GM15510 (cell line): ENCODE measurements around the gene CCDC80.

ENCODE experiments used
- POLR2A ChIP-seq: IDR thresholded peaks from 3 replicates; pipeline ENCODE4 v1.6.1; 2011; ENCODE audit warnings: borderline replicate concordance; ENCODE audit not compliant: insufficient read length; ENCODE audit errors: extremely low read depth

CCDC80 gene

DNA sequence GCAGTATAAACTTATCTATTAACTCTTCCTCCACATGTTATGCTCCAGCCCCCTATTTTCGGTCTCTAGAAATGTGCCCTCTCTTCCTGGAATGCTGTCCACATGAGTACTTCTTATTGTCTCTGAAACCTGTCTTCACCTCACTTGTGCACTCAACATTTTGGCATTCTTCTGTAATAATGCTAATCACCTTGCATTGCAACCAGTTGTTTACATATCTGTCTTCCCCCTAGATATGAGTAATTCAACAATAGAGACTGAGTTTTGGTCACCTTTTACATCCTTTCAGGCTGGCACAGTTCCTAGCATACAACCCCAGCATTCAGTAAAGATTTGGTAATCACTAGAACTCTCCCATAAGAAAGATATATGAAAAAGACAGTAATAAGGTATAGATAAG lies 17.2 kb downstream of the CCDC80 start:
- no peak for TF ChIP-seq POLR2A

DNA sequence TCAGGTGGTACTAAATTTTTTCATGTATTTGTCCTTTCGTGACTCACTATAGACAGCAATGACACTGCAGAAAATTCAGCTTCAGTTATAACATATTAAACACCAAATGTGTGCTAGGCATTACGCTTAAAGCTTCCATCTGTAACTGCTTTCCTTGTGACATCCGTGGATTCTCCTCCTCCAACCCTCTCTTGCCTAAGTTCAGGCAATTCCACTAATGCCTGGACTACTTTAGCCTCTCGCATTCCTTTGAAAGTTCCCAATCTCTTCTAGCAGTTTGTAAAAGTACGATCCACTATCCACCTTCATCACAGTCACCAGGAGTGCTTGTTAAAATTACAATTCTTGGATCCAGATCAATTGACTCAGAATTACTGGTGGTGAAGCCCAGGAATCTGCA lies 17.7 kb downstream of the CCDC80 start:
- TF ChIP-seq POLR2A: no peak

DNA sequence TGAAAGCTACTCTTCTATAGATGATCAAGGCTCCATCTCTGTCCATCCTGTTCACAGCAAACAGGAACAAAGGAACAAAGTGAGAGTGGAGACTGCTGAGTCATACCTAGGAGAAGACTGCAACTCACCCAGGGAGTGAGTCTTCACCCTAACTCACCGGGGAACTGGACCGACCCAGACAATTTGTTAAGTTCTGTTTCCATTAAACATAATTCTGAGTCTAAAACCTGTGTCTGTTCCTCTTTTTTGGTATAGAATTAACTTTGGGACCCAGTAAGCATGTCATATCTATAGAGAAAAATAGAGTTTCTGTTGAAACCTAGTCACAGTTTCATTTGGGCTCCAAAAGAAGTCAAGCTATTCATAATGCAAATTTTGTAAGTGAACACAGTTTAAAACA lies 21.6 kb downstream of the CCDC80 start:
- TF ChIP-seq POLR2A: no peak

DNA sequence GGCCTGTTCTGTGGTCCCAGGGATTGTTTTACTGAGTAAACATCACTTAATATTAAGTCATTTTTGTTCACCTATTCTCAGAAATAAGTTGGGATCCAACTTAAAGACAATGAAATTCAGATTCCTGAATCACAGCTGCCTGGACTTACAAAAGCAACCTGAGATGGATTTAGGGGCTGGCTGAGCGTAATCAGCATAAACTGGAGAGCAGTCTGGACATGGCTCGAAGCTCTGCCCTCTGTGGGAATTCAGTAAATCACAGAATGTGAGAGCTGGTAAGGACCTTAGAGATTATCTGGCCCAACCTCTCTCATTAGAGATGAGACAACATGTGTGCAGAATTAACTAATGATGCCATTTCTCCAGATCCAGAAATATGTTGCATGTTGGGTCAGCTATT lies 23.7 kb downstream of the CCDC80 start:
- TF ChIP-seq POLR2A: no peak

DNA sequence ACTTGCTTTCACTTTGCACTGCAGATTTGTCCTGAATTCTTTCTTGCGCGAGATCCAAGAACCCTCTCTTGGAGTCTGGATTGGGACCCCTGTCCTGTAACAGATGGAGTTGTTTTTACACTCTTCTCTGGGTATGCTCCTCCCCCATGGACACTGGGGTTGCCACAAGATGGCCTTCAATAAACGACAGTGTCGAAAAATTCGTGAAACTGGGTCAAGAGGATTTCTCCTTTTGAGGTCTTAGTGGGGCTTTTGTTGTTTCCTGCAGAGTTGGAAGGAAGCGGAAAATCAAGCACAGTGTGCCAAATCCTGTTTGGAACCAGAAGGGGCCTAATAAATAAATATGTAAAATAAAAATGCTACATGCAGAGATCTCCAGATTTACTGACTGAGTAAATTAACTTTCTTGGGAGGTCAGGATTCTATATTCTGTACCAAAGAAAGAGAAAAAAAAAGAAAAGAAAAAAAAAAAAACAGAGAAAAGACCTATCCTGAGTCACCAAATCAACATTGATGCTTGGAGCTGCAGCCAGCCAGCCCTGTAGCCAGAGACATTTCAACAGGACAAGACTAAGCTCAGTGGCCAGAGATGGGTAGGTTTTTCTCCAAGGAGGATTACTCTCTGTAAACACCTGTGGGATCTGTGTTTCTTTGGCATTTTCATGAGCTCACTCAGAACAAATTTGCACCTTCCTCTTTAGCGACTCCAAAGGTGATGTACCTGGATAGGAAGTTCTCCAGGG lies 24.8 kb downstream of the CCDC80 start:
- TF ChIP-seq POLR2A: no peak

DNA sequence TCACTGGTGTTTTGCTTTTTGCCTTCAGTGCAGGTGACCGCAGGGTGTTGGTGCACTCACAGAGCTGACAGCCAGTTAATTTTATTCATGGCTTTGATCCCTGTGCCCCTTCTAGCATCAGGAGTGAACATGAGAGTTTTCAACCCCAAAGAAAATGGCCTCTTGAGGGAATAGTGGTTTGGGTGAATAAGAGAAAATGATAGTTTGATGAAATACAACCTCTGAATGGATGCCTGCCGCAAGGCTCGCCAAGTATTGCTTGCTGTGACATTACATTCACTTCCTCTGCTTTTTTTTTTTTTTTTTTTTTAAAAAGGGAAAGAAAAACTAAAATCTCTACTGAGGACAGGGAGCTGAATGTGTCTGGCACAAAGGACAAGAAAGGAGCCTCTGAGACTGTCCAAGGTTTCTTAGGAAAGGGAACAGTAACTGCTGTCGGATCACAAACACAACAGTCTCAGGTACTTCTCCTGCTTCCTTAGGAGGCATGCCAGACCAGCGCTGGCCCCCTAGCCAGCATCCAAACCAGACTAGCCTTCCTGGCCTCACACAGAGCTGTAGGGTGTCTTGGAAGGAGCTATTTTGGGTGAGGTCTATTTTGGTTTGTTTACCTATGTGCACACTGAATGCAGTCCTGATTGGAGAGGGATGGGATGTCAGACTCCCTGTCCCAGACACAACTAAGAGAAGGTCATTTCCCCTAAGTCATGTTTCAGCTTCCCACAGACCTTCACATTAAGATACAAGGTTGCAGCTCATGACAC lies 29.0 kb downstream of the CCDC80 start:
- TF ChIP-seq POLR2A: no peak

DNA sequence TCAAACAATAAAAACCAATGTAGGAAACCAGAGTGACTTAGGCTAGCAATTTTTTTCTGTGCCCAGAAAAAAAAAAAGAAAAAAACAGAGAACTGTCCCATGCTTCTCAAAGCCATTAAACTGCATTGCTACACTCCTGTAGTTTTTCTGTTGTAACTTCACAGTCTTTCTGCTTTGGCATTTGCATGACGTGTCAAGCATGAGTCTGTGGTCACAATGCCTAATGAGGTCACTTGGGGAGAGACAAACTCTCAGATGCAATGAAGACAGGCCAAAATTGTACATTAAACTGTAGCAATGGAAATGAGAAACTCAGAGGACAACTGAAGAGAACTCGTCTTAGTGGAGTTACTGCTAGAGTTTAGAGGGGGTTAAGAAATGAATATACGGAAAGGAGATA lies 30.8 kb downstream of the CCDC80 start:
- no peak for TF ChIP-seq POLR2A

DNA sequence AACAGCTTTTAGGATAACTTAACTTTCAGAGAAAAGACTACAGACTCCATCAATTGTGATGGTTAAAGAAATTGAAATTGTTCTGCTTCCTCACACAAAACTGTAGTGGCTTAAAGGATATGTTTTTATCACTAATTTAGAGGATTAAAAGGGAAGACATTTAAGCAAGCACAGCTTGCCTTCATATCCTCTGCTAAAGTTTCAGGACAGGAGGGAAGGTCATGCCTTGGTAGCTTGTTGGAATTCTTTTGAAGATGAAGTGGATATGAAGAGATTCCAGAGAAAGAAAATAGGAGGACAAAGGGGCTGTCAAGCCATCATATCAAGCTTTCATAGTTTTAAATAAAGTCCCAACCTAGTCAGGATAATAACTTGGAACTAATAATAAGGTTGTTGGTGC lies 33.1 kb downstream of the CCDC80 start:
- no peak for TF ChIP-seq POLR2A

DNA sequence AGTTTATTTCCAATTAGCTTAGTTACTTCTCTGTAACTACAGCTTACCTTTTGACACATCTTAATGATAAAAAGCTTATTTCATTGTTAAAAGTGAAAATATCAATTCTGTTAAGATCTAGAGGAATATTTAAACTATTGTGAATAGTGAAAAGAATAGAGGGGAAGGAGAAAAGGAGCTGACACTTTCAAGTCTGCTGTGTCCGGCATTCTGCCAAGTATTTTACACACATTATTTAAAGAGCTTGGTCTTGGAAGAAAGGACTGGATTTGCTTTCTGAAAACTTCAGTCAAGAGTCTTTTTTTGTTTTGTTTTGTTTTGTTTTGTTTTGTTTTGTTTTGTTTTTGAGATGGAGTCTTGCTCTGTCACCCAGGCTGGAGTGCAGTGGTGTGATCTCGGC lies 34.8 kb downstream of the CCDC80 start:
- TF ChIP-seq POLR2A: no peak

DNA sequence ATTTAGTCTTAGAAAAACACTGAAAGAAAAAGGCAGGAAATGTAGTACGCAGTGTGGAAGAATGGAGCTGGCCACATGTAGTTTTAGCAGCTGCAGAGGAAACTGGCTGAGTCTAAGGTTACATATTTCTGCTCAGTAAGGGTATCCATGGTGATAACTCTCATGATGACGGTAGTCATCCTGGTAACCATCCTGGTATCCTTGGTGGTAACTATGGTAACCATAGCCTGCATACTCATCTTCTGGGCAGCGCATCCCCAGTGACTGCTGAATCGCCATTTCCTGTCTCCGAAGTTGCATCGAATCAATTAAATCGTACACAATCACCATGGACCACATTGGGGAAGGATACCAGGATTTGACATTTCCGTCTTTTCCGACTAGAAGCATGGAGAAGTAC lies 35.7 kb downstream of the CCDC80 start:
- no peak for TF ChIP-seq POLR2A

DNA sequence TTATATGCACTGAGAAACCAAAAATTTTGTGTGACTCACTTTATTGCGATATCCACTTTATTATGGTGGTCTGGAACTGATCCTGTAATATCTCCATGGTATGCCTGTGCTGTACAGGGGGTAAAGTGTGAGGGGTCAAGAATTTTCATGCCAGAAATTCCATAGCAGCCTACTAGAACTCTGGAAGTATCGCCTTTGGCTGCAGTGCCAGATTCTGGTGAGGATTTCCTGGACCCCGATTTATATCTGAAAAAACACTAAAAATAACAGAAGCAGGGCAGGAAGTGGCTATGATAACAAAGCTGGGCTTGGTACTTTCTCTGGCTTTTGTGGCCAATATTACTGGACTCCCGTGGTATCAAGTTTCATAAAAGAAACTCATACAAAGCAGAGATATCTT lies 36.4 kb downstream of the CCDC80 start:
- TF ChIP-seq POLR2A: no peak

DNA sequence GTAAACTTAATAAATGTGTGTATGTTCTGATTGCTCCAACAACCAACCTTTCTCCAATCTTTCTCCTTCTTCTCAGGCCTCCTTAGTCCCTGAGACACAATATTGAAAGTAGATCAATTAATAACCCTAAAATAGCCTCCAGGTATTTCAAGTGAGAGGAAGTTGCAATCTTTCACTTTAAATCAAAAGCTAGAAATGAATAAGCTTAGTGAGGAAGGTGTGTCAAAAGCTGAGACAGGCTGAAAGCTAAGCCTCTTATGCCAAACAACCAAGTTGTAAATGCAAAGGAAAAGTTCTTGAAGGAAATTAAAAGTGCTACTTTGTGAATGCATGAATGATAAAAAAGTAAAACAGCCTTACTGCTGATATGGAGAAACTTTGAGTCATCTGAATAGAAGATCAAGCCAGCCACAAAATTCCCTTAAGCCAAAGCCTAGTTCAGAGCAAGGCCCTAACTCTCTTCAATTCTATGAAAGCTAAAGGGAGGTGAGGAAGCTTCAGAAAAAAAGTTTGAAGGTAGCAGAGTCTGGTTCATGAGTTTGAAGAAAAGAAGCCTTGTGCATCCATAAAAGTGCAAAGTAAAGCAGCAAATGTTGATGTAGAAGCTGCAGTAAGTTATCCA lies 38.6 kb downstream of the CCDC80 start:
- no peak for TF ChIP-seq POLR2A

DNA sequence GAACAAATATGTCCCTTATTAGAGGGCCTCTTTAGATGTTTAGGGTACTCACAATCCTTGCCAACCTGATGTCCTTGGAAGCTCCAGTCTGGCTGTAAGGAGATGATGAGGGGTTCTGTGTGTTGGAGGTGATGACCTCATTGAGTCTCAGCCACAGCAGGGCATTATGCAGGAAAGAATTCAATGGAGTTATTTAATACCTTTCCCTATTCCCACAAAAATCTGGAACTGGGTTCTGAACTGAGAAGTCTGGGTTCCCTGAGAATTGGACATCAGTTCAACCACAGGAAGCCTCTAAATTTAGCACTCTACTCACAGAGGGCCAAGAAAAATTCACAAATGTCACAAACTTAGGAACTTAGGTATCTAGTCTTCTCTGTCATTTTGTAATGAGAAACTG lies 42.2 kb downstream of the CCDC80 start:
- TF ChIP-seq POLR2A: no peak

DNA sequence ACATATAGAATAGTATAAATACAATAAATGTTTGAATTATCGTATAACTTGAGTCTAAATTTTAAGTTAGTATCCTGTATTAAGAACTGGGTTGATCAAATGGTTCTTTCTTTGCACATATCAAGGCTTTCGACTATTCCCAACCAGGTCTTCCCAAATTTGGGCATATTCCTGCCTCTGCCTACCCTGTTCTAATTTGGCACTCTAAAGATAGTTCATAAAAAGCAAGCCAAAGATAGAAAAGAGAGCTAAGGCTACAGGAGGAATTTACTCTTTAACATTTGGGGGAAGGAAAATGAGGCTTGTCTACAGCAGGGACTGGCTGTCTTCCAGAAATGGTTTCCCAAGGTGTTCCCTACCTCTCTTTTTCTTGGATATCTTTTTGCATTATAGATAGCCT lies 43.0 kb downstream of the CCDC80 start:
- TF ChIP-seq POLR2A: no peak

DNA sequence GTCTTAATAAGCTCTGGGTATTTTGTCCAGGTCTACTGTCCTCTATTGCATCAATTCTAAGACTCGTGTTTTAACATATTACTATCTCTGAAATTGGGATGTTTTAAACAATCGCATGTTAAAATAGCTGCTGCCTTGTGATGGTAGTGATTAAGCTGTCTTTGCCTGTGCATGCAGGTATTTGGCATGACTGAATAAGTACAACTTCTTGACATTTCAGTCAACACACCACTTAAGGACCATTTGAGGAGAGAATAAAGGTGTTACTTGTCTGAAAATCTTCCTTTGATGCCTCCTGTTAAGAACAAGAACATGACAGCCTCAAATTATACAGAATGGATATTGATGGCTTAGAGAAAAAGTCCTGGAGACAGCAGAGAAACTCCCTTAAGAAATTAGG lies 46.1 kb downstream of the CCDC80 start:
- TF ChIP-seq POLR2A: no peak

DNA sequence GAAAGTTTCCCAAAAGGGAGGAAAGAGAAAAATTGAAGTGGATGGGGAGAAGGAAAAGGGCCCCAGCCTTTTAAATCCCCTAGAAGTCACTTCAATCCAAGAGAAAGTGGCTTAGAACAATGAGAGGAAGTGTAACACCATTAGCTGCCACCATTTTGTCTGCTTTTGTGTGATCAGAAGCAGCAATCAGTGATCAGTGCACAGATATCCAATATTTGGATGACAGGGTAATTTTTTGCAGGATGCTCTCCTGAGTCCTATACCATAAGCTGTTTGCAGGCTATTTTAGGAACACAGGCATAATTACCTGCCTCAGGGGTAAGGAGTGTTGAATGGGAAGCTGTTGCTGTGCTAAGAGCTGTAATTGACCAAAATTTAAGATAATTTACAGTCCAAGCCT lies 47.7 kb downstream of the CCDC80 start:
- TF ChIP-seq POLR2A: no peak
